GM06990 (cell line): Measurements from ENCODE around the gene DSCAML1.

Experiments
- DNase-seq: peaks from one replicate; pipeline ENCODE4 v3.0.0-alpha.2; 2011; ENCODE audit not compliant: insufficient read length; ENCODE audit errors: extremely low read depth
- H3K27me3 ChIP-seq: replicated peaks from 2 replicates; pipeline ENCODE4 v1.6.0; 2011; ENCODE audit warnings: low read length; ENCODE audit not compliant: control insufficient read depth, insufficient read depth
- H3K36me3 ChIP-seq: 2 replicates; pipeline ENCODE4 v1.5.1; 2011; ENCODE audit warnings: low read length; ENCODE audit not compliant: control insufficient read depth, insufficient read depth
- H3K4me3 ChIP-seq: replicated peaks from 2 replicates; pipeline ENCODE4 v1.5.1; 2011; ENCODE audit warnings: low read depth, mild to moderate bottlenecking, control low read depth, low read length
- CTCF ChIP-seq: IDR thresholded peaks from 2 replicates; pipeline ENCODE4 v1.5.1; 2011; ENCODE audit warnings: low read length, control low read depth, mild to moderate bottlenecking, inconsistent platforms; ENCODE audit not compliant: insufficient read depth, poor library complexity, severe bottlenecking

The DSCAML1 gene

GRCh38 chr11:117492578-117493251 is 304.3 kb downstream of the DSCAML1 start:
- H3K36me3 ChIP-seq = no peaks in the 10 kb centered on the region
- DNase-seq = no peak
- H3K27me3 ChIP-seq = no peaks in the 10 kb centered on the region; the same call in 1 of the 2 replicates
- no peak overlapping the region for H3K4me3 ChIP-seq
- TF ChIP-seq CTCF = no peak

GRCh38 chr11:117490911-117491310 is 306.1 kb downstream of the DSCAML1 start:
- H3K27me3 ChIP-seq = no peaks in the 10 kb centered on the region; the same call in 1 of the 2 replicates
- H3K36me3 ChIP-seq = no peaks in the 10 kb centered on the region
- TF ChIP-seq CTCF = no peak
- H3K4me3 ChIP-seq = no peak overlapping the region
- no peak for DNase-seq

- no peaks in the 10 kb centered on the region; the same call in 1 of the 2 replicates for H3K27me3 ChIP-seq
- H3K4me3 ChIP-seq = no peak overlapping the region
- no peaks in the 10 kb centered on the region for H3K36me3 ChIP-seq
- DNase-seq = no peak
- no peak for TF ChIP-seq CTCF
Observed at GRCh38 chr11:117489999-117490679, 306.9 kb downstream of the DSCAML1 start.

- TF ChIP-seq CTCF = no peak
- no peak for DNase-seq
- Histone ChIP-seq H3K4me3 (no peak overlapping the region), H3K27me3 (no peaks in the 10 kb centered on the region; the same call in 1 of the 2 replicates), H3K36me3 (no peaks in the 10 kb centered on the region)
Observed at GRCh38 chr11:117488996-117489952, 307.7 kb downstream of the DSCAML1 start.

- no peaks in the 10 kb centered on the region; the same call in 1 of the 2 replicates for H3K27me3 ChIP-seq
Observed at GRCh38 chr11:117486059-117486458, 311.0 kb downstream of the DSCAML1 start.

More at GRCh38 chr11:117486059-117486458, 311.0 kb downstream of the DSCAML1 start:
- Histone ChIP-seq H3K36me3 (no peaks in the 10 kb centered on the region), H3K4me3 (no peak overlapping the region)
- no peak for DNase-seq
- no peak for TF ChIP-seq CTCF
